ENCODE results near the gene DACH2.

Gene DACH2

DNA sequence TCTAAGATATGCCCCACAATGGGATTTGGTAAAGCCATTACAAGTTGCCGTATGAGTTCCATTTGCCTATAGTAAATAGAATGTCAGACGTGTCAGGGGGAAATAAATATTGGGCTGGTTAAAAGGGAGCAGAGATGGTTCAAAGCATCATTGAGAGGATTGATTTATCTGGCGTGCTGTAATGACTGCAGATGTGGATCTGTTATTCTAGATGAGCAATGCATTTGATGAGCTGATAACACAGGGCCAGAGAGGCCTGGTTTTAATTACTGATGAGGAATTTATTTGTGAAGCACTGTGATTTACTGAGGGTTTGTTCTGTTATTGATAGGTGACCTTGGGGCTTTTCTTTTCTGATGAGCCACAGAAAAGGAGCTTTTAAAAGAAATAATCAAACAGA is 62.5 kb downstream of the DACH2 start:
- TF ChIP-seq, protein P1, sequence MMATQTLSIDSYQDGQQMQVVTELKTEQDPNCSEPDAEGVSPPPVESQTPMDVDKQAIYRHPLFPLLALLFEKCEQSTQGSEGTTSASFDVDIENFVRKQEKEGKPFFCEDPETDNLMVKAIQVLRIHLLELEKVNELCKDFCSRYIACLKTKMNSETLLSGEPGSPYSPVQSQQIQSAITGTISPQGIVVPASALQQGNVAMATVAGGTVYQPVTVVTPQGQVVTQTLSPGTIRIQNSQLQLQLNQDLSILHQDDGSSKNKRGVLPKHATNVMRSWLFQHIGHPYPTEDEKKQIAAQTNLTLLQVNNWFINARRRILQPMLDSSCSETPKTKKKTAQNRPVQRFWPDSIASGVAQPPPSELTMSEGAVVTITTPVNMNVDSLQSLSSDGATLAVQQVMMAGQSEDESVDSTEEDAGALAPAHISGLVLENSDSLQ (IDR thresholded peaks at IDR 0.05) = no peak
- TF ChIP-seq LEF1 (IDR thresholded peaks at IDR 0.05; ENCODE audit: borderline replicate concordance) (no peak), SP1 (IDR thresholded peaks at IDR 0.05) (no peak), ZNF384 (IDR thresholded peaks at IDR 0.05) (no peak), NFRKB (IDR thresholded peaks at IDR 0.05) (no peak)
- CTCF ChIA-PET = no interaction called here
- DNase-seq (ENCODE audit: extremely low spot score) = no peak
- POLR2A ChIA-PET = no interaction called here

DNA sequence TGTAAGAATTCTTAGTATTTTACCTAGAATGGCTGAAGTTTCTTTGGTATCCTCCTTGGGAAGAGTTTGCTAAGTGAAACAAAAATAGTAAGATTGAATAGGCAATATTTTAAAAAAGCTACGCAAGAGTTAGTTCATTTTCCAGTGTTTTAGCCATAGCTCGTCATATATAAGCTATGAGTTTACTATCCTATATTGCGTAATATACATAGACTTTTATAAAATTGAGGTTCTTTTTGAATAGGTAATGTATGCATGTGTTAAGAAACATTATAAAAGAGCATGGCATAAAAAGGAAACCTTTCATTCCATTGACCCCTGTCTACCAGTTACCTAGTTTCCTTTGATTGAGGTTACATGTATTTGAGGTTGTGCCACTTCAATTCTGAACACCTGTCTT is 67.0 kb downstream of the DACH2 start:
- ChIA-PET CTCF (no interaction called here), POLR2A (no interaction called here)
- TF ChIP-seq ARNT (IDR thresholded peaks at IDR 0.05) = no peak
- TF ChIP-seq FOXA1 (IDR thresholded peaks at IDR 0.05) = no peak
- TF ChIP-seq FOXK2 (IDR thresholded peaks at IDR 0.05) = no peak
- no peak for TF ChIP-seq HDGF (IDR thresholded peaks at IDR 0.05; ENCODE audit: borderline replicate concordance)
- TF ChIP-seq CTBP1 (IDR thresholded peaks at IDR 0.05; ENCODE audit: borderline replicate concordance) = no peak
- no peak for TF ChIP-seq SUZ12 (IDR thresholded peaks at IDR 0.05)
- no peak for TF ChIP-seq NFRKB (IDR thresholded peaks at IDR 0.05)
- no peak for TF ChIP-seq BHLHE40 (IDR thresholded peaks at IDR 0.05; ENCODE audit: borderline replicate concordance)
- DNase-seq (ENCODE audit: extremely low spot score) = no peak

DNA sequence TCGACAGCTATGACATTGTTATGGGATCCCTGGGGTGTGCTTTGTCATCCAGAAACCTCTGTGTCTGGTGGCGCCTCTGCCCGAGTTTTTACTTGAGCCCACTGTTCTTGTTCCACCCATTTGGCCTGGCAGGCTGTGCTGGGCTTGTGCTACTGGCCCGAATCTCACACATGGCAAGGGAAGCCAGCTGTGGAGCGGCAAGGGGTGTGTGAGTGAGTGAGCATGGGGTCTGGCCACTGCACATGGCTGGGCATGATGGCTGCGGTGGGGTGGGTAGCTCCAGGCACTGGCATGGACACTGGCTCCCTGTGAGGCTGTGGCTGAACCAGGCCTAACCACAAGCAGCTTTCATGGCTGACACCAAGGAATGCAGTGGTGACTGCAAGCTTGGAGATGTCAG is 89.2 kb downstream of the DACH2 start:
- no peak for DNase-seq (ENCODE audit: extremely low spot score)

DNA sequence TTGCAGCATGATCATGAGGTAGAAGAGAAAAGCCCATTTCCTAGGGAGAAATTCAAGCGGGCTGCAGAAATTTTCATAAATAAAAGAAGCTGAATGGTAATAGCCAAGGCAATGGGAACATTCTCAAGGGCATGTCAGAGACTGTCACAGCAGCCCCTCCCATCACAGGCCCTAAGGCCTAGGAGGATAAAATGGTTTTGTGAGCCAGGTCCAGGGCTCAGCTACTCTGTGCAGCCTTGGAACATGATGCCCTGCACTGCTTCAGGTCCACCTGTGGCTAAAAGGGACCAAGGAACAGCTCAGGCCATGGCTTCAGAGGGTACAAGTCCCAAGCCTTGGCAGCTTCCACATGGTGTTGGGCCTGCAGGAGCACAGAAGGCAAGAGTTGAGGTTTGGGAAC is 93.3 kb downstream of the DACH2 start:
- DNase-seq (ENCODE audit: extremely low spot score) = no peak
- CTCF ChIA-PET = no interaction called here
- TF ChIP-seq SP1 (IDR thresholded peaks at IDR 0.05) (no peak), FOXA1 (IDR thresholded peaks at IDR 0.05) (no peak), LEF1 (IDR thresholded peaks at IDR 0.05; ENCODE audit: borderline replicate concordance) (no peak), ARNT (IDR thresholded peaks at IDR 0.05) (no peak), NFRKB (IDR thresholded peaks at IDR 0.05) (no peak), BHLHE40 (IDR thresholded peaks at IDR 0.05; ENCODE audit: borderline replicate concordance) (no peak), CTBP1 (IDR thresholded peaks at IDR 0.05; ENCODE audit: borderline replicate concordance) (no peak), L3MBTL2 (conservative IDR thresholded peaks at IDR 0.05) (no peak), ZNF384 (IDR thresholded peaks at IDR 0.05) (no peak), FOXK2 (IDR thresholded peaks at IDR 0.05) (no peak), HDGF (IDR thresholded peaks at IDR 0.05; ENCODE audit: borderline replicate concordance) (no peak), TARDBP (IDR thresholded peaks at IDR 0.05) (no peak)
- TF ChIP-seq, protein P1 (IDR thresholded peaks at IDR 0.05) = no peak
- POLR2A ChIA-PET = no interaction called here

More for the DNA sequence above, 89.2 kb downstream of the DACH2 start:
- POLR2A ChIA-PET = no interaction called here
- CTCF ChIA-PET = no interaction called here
- TF ChIP-seq TARDBP (IDR thresholded peaks at IDR 0.05) = no peak
- no peak for TF ChIP-seq LEF1 (IDR thresholded peaks at IDR 0.05; ENCODE audit: borderline replicate concordance)
- no peak for TF ChIP-seq ELF4 (IDR thresholded peaks at IDR 0.05)
- TF ChIP-seq L3MBTL2 (conservative IDR thresholded peaks at IDR 0.05) = no peak
- TF ChIP-seq NFRKB (IDR thresholded peaks at IDR 0.05) = no peak
- no peak for TF ChIP-seq CTBP1 (IDR thresholded peaks at IDR 0.05; ENCODE audit: borderline replicate concordance)

DNA sequence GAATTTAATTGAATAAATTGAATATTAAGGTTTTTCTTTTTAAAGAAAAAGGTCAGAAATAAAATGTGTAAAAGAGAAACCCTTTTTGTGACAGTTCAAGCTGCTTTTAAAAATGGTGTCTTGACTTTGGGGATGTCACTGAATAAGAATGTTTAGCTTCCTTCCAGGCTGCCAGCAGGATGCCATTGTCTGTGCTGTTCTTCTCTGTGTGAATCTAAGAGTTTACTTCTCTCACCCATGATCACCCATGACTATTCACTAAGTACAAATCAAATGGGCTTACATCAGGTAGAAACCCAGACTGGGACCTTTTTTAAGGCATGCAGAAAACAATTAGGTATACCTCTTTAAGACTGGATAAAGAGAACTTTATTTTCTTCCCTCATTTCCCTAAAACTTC is 115.3 kb downstream of the DACH2 start:
- ChIA-PET POLR2A (no interaction called here), CTCF (no interaction called here)
- no peak for DNase-seq (ENCODE audit: extremely low spot score)
- TF ChIP-seq SP1 (IDR thresholded peaks at IDR 0.05) (no peak), L3MBTL2 (conservative IDR thresholded peaks at IDR 0.05) (no peak), ZNF384 (IDR thresholded peaks at IDR 0.05) (no peak), ARNT (IDR thresholded peaks at IDR 0.05) (no peak), CTBP1 (IDR thresholded peaks at IDR 0.05; ENCODE audit: borderline replicate concordance) (no peak), FOXA1 (IDR thresholded peaks at IDR 0.05) (no peak), TARDBP (IDR thresholded peaks at IDR 0.05) (no peak), HDGF (IDR thresholded peaks at IDR 0.05; ENCODE audit: borderline replicate concordance) (no peak), ELF4 (IDR thresholded peaks at IDR 0.05) (no peak)
- TF ChIP-seq, protein P1 (IDR thresholded peaks at IDR 0.05) = no peak

DNA sequence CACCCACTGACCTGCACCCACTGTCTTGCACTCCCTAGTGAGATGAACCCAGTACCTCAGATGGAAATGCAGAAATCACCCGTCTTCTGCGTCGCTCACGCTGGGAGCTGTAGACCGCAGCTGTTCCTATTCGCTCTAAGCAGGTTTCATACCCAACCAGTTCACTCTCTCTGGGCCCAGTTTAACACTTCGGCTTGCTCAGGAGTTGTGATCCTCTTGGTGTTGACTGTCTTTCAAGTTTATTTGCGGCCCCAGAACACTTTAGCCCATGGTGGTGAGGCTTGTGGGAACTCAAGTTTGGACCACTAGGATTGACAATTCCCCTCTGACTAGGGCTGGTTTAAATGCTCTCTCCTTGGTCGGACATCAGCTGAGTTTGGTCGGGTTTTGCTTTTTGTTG is 147.0 kb downstream of the DACH2 start:
- ChIA-PET POLR2A (no interaction called here), CTCF (no interaction called here)
- TF ChIP-seq TARDBP (IDR thresholded peaks at IDR 0.05) = no peak
- TF ChIP-seq SUZ12 (IDR thresholded peaks at IDR 0.05) = no peak
- TF ChIP-seq FOXM1 (IDR thresholded peaks at IDR 0.05; ENCODE audit: borderline replicate concordance) = no peak
- no peak for TF ChIP-seq ZNF384 (IDR thresholded peaks at IDR 0.05)
- TF ChIP-seq SP1 (IDR thresholded peaks at IDR 0.05) = no peak
- no peak for TF ChIP-seq LEF1 (IDR thresholded peaks at IDR 0.05; ENCODE audit: borderline replicate concordance)
- no peak for TF ChIP-seq L3MBTL2 (conservative IDR thresholded peaks at IDR 0.05)
- TF ChIP-seq FOXA1 (IDR thresholded peaks at IDR 0.05) = no peak
- no peak for TF ChIP-seq NFRKB (IDR thresholded peaks at IDR 0.05)
- no peak for TF ChIP-seq FOXK2 (IDR thresholded peaks at IDR 0.05)
- TF ChIP-seq BHLHE40 (IDR thresholded peaks at IDR 0.05; ENCODE audit: borderline replicate concordance) = no peak
- TF ChIP-seq HDGF (IDR thresholded peaks at IDR 0.05; ENCODE audit: borderline replicate concordance) = no peak
- no peak for TF ChIP-seq ARNT (IDR thresholded peaks at IDR 0.05)
- no peak for TF ChIP-seq CTBP1 (IDR thresholded peaks at IDR 0.05; ENCODE audit: borderline replicate concordance)
- no peak for TF ChIP-seq ELF4 (IDR thresholded peaks at IDR 0.05)
- TF ChIP-seq, protein P1 (IDR thresholded peaks at IDR 0.05) = no peak
- no peak for DNase-seq (ENCODE audit: extremely low spot score)

All from HEK293T (cell line).